ENCODE results near the gene ZNF189. TPM values are rescaled to one million over a fixed set of nuclear protein-coding genes. Genes with fewer than 3 reads are reported as not detected.

Gene ZNF189
- total RNA-seq, 1 donor from 2014 or later, result 20.7 TPM

DNA sequence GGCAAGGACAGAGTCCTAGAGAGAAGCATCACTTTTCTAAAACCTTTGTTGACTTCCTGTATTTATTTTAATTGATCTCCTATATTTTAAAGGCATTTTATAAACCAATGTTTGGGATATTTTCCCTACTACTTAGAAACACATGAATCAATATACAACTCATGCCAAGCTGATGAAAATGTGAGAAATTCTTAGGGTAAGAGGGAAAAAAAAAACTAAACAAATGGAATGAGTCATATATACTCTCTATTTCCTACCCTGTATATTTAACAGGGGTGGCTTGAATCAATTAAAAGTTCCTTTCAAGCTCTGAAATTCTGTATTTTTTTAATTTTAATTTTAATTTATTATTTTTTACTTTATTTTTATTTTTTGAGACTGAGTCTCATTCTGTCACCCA is 33.5 kb upstream of the ZNF189 start:
- DNase-seq, result no peak

DNA sequence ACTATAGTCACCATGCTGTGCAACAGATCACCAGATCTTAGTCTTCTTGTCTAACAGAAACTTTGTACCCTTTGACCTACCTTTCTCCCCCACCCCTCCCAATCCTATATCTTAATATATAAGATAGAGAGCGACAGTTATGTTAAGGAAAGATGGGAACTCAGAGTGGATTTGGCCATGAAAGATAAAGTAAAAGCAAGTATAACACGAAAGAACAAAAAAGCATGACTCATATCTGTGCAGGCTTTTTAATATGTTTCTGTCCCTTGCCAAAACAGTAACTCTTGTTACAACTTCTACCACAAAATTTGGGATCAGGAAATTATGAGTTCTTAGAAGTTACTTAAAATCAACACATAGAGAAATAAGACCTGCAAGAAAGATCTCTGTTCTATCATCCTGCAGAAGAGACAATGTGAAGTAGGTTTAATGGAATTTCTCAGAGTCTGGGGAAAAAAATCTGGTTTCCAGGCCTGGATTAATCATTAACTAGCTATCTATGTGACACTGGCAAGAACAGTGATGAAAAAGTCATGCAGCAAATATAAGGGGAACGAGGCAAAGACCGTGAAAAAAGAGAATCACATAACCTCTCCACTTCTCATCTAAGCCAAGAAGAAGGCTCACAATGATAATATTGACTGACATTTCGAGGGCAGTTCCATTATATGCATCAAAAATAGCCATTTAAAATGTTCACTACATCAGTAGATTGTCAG is 32.5 kb upstream of the ZNF189 start:
- Histone ChIP-seq H3K27ac (no peak overlapping the region), H3K27me3 (ENCODE audit: low read depth) (no peaks in the 10 kb centered on the region), H3K36me3 (no peaks in the 10 kb centered on the region), H3K4me1 (no peaks in the 10 kb centered on the region), H3K9me3 (no peaks in the 10 kb centered on the region), H3K4me3 (no peak overlapping the region)
- intact Hi-C loops (cut with DNase I), result no loop called here
- ATAC-seq, result no peak
- DNase-seq, result no peak
- TF ChIP-seq, protein P1, sequence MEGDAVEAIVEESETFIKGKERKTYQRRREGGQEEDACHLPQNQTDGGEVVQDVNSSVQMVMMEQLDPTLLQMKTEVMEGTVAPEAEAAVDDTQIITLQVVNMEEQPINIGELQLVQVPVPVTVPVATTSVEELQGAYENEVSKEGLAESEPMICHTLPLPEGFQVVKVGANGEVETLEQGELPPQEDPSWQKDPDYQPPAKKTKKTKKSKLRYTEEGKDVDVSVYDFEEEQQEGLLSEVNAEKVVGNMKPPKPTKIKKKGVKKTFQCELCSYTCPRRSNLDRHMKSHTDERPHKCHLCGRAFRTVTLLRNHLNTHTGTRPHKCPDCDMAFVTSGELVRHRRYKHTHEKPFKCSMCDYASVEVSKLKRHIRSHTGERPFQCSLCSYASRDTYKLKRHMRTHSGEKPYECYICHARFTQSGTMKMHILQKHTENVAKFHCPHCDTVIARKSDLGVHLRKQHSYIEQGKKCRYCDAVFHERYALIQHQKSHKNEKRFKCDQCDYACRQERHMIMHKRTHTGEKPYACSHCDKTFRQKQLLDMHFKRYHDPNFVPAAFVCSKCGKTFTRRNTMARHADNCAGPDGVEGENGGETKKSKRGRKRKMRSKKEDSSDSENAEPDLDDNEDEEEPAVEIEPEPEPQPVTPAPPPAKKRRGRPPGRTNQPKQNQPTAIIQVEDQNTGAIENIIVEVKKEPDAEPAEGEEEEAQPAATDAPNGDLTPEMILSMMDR (IDR thresholded peaks at IDR 0.05), result no peak

More for the DNA sequence above, 33.5 kb upstream of the ZNF189 start:
- H3K4me1 ChIP-seq, result no peaks in the 10 kb centered on the region
- no peak overlapping the region for H3K27ac ChIP-seq
- no peak for ATAC-seq
- no peaks in the 10 kb centered on the region for H3K27me3 ChIP-seq (ENCODE audit: low read depth)
- intact Hi-C loops (cut with DNase I), result no loop called here
- no peak overlapping the region for H3K4me3 ChIP-seq
- no peaks in the 10 kb centered on the region for H3K36me3 ChIP-seq
- TF ChIP-seq, protein P1 (IDR thresholded peaks at IDR 0.05), result no peak
- no peaks in the 10 kb centered on the region for H3K9me3 ChIP-seq

DNA sequence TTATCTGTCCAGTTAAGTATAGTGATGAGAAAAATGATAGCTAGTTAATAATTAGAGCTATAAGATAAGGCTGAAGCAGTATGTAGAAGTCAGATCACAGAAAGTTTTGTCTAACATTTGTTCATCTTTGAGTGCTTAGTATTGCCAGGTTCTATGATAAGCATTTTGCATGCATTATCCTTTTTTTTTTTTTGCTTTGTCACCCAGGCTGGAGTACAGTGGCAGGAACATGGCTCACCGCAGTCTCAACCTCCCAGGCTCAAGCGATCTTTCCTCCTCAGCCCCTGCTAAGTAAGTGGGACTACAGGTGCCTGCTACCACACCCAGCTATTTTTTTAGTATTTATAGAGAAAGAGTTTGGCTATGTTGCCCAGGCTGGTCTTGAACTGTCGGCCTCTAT is 31.3 kb upstream of the ZNF189 start:
- Histone ChIP-seq H3K4me3 (no peak overlapping the region), H3K27ac (no peak overlapping the region), H3K27me3 (ENCODE audit: low read depth) (no peaks in the 10 kb centered on the region), H3K4me1 (no peaks in the 10 kb centered on the region), H3K9me3 (no peaks in the 10 kb centered on the region), H3K36me3 (no peaks in the 10 kb centered on the region)
- intact Hi-C loops (cut with DNase I), result no loop called here
- DNase-seq, result no peak
- TF ChIP-seq, protein P1 (IDR thresholded peaks at IDR 0.05), result no peak
- ATAC-seq, result no peak

DNA sequence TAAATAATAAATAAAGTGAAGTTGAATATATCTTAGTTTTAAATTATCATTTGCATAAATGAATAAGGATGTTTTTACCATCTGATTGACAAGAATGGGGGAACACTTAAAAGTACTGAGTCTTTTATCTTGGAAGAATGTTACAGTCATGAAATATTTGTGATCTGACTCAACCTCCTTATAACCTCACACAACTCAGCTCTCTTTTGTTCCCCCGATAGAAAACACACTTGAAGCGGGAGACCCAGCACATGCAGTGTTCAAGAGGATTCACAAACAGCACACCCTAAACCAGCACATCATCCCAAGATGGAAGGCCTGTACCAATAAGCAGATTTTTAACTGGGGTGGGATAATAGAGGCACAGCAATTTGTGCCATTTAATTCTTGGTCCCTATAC is 29.4 kb upstream of the ZNF189 start:
- no peaks in the 10 kb centered on the region for H3K36me3 ChIP-seq
- H3K4me3 ChIP-seq, result no peak overlapping the region
- TF ChIP-seq, protein P1 (IDR thresholded peaks at IDR 0.05), result no peak
- H3K4me1 ChIP-seq, result no peaks in the 10 kb centered on the region
- no peak overlapping the region for H3K27ac ChIP-seq
- H3K9me3 ChIP-seq, result no peaks in the 10 kb centered on the region
- intact Hi-C loops (cut with DNase I), result no loop called here
- ATAC-seq (peak in 1 of 2 donors; percentile 39), DNase-seq (no peak)
- H3K27me3 ChIP-seq (ENCODE audit: low read depth), result no peaks in the 10 kb centered on the region

DNA sequence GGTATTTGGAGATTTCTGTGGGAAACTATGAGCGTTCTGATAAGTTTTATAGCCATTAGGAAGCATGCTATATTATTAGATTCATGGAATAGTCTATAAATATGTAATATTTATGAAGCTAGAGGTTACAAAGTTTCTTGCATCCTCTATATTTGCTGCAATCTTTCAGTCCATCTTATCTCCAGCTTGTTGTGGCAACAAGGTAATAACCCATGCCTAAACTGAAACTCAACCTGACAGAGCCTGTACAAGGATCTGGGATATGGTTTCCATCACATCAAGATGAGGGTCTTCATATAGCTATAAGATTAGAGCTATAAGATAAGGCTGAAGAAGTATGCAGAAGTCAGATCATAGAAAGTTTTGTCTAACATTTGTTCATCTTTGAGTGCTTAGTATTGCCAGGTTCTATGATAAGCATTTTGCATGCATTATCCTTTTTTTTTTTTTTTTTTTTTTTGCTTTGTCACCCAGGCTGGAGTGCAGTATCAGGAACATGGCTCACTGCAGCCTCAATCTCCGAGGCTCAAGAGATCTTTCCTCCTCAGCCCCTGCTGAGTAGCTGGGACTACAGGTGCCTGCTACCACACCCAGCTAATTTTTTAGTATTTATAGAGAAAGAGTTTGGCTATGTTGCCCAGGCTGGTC is 28.6 kb upstream of the ZNF189 start:
- DNase-seq (no peak), ATAC-seq (no peak)
- no peaks in the 10 kb centered on the region for H3K4me1 ChIP-seq
- intact Hi-C loops (cut with DNase I), result no loop called here
- H3K27me3 ChIP-seq (ENCODE audit: low read depth), result no peaks in the 10 kb centered on the region
- H3K9me3 ChIP-seq, result no peaks in the 10 kb centered on the region
- TF ChIP-seq, protein P1 (IDR thresholded peaks at IDR 0.05), result no peak
- H3K27ac ChIP-seq, result no peak overlapping the region
- no peak overlapping the region for H3K4me3 ChIP-seq
- H3K36me3 ChIP-seq, result no peaks in the 10 kb centered on the region

All from lower lobe of right lung (tissue), 2 donors.